ENCODE data around the gene MGST3.

- TF ChIP-seq SIN3A (IDR thresholded peaks at IDR 0.05; ENCODE audit: borderline replicate concordance, insufficient read depth, low read length), result no peak
- no peak for TF ChIP-seq POLR2AphosphoS5 (IDR thresholded peaks at IDR 0.05; ENCODE audit: low read depth, low read length)
These were observed 27.2 kb upstream of the MGST3 start for GRCh38 chr1:165603810-165604209.

Data from PFSK-1 (cell line).